ENCODE measurements around the gene ZNF536.

Gene ZNF536

GRCh38 chr19:30366282-30366681, 5.9 kb upstream of the ZNF536 start:
- no peak for DNase-seq

- DNase-seq, result no peak
These were observed 5.2 kb upstream of the ZNF536 start for GRCh38 chr19:30367006-30367405.

GRCh38 chr19:30367421-30367820, 4.8 kb upstream of the ZNF536 start:
- DNase-seq, result no peak

DNA sequence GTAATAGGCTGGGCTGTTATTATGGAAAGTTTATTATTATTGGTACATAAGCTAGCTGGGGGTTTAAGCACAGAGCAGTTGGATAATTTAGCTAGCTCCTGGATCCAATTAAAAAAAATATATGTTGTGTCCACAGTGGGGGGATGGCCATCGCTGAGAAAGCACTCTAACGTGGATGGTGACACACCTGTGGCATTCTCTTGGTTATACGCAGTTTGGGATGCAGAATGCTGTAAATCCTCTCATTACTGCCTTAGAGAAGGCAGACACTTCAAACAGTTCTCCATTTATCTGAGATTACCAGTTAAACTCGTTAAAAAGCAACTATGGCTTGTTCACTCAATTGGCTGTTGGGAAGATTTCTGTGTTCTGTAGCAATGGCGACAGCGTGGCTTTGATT, 2.4 kb upstream of the ZNF536 start:
- DNase-seq, result no peak

GRCh38 chr19:30371161-30371836, 885 bp upstream of the ZNF536 start:
- DNase-seq, result no peak

DNA sequence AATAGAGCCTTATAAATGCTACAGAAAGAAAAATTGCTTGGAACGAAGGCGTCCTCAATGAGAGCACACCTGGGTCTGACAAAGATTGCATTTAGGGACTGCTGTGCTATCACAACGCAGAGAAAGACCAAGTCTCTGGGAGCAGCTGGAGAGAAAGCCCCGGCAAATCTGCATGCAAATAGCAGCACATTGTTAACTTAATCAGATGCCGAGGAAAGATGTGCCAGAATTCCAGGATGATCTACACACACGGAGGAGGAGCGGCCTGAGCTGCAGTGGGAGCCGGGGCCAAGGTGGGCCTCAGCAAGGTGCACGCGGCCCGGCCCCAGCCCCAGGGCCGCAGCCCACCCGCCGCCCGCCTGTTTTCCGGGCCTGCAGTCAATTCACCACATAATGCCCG, 1.4 kb downstream of the ZNF536 start:
- no peak for DNase-seq

GRCh38 chr19:30374539-30374864, 2.3 kb downstream of the ZNF536 start:
- no peak for DNase-seq

DNA sequence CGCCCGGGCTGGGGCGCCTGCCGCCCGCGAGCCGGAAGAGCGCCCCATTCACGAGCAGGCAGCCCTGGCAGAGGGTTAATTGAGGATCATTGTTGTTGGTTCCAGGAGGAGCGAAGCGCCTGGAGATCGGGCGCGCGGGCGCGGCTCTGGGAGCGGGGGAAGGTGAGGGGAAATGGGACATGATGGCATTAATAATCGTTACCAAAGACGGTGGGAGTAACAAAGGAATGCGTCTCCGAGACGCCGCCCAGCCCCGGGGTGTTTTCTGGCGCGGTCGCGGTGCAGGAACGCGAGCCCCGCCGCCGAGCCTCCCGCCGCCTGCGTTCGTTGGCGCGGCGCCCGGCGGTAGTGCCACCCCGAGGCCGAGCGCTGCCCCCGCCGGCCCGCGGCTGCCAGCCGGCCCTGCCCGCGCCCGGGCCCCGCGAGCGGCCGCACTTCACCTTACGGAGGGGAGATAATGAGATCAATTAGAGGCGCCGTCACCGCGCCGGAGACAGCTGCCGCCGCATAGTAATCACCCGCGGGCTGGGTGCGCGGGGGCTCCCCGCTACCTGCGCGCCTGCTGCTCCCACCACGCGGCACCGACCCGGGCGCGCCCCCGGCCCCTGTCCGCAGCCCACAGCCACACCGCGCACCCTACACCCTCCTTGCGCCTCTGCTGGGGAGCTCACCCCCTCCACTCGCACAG, 2.8 kb downstream of the ZNF536 start:
- no peak for DNase-seq

GRCh38 chr19:30375553-30376031, 3.4 kb downstream of the ZNF536 start:
- DNase-seq, result no peak

DNA sequence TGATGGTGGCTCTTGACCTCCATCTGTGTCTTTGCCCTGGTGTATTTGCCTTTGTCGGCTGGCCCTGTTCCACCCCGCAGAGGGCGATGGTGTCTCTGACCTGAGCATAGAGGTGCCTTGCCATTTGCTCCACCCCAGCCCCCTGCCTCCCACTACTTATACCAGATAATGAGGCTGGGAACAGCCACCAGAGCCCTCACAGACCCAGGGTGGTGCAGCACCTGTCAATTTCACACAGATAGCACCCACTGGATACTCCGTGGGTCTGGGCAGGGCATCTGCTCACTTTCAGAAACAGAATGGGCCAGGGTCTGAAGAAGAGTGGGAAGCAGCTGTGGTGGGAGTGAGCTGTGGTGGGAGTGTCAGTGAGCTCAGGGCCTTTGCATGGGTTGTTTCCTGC, 4.1 kb downstream of the ZNF536 start:
- no peak for DNase-seq

GRCh38 chr19:30376826-30377425, 4.7 kb downstream of the ZNF536 start:
- DNase-seq, result no peak

GRCh38 chr19:30378701-30379100, 6.5 kb downstream of the ZNF536 start:
- DNase-seq, result no peak

DNA sequence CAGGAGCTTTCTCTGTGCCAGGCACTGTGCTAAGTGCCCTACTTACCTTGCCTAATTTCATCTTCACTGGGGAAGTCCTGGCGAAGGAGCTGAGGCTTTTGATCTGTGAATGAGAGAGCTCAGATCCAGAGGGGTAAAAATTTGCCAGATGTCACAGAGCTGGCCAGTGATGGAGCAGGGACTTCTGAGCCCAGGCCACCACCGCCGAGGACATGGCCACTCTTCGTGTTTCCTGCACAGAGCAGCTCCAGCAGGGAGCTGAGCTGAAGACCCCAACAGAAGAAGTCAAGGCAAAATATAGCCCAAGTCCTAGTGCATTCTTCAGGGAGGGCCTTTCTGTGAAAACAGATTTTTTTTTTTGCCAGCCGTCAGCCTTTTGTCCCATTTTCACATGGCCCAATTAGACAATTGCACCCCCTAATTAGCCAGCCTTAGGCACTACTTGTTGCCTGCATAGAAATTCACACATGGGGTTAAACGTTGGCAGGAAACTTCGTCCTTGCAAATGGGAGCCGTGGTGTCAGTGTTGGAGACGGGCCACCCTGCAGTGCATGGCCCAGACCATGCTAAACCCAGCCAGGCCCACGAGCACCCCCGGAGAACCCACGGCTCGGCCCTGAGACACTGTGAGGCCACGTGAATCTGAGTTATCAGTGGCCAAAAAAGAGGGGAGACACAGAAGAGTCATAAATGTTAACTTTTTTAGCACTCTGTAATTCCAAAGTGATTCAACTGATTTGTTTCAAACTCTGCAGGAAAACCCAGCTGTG, 7.8 kb downstream of the ZNF536 start:
- DNase-seq, result no peak

DNA sequence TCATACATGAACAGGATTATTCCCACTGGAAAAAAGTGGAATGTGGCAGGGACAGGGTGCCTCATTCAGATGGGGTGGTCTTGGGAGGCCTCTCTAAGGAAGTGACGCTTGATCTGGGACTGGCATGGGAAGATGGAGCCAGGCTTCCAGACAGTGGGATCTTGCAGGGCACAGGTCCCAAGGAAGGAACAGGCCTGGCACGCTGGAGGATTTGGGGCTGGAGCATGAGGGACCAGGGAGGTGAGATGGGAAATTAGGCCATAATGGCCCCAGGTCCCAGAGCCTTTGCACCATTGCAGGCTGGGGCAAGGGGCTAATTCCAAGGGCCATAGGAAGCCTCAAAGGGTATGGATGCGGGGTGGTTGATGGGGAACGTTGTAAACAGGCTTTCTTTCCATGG, 9.2 kb downstream of the ZNF536 start:
- no peak for DNase-seq

DNA sequence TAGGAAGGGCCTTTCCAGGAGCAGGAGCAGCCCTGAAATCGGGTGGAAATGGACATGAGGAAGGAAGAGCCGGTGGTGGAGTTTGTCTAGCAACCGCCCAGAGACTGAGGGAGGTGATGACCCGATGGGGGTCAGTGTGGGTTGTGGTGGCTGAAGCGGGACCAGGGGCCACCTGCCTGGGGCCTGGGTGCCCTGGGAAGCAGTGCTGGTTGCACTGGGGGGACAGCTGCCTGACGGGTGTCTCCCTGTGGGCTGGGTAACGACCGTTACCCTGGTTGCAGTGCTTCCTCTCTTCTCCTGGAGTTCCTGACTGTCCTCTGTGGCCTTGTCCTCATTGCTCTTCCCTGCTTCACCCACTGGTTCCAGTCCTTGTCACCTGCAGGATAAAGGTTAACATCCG, 13.0 kb downstream of the ZNF536 start:
- DNase-seq, result no peak

DNA sequence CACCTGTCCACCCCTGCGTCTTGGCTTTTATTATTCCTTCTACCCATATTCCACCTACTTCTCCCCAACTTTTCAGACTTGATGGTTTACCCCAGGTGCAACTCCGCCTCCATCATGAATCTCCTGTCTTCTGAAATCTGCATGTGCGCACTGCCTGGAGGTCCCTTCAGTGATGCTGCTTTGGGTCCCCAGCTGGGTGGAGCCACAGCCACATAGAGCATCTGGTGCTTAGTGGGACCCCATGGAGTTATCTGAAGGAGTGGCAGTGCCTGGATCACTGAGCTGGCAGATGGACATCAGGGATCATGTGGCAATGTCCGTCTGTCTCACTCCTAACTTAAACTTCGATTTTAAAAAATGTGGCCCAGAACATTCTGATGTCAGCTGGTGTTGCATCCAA, 13.5 kb downstream of the ZNF536 start:
- no peak for DNase-seq

DNA sequence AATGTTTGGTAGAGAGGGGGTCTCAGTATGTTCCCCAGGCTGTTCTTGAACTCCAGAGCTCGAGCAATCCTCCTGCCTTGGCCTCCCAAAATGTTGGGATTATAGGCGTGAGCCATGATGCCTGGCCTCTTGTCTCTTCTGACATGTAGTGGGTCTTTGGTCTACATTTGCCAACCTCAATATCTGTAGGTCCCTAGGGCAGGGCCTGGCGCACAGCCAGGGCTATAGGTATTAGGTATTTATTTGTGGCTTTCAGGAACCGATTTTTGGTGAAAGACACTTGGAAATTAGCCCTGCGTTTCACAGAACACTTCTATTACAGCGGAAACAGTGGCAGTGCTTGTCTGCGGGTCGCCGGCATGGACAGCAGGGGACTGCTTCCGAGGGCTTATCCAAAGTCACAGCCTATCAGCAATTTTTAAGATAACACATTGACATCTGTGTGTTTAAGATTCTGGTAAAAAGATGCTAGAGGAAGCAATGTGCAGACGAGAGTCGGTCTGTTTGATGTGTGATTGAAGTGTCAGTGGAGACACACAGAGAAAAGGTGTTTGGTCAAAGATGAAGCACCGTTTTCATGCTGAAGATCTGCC, 14.5 kb downstream of the ZNF536 start:
- no peak for DNase-seq

DNA sequence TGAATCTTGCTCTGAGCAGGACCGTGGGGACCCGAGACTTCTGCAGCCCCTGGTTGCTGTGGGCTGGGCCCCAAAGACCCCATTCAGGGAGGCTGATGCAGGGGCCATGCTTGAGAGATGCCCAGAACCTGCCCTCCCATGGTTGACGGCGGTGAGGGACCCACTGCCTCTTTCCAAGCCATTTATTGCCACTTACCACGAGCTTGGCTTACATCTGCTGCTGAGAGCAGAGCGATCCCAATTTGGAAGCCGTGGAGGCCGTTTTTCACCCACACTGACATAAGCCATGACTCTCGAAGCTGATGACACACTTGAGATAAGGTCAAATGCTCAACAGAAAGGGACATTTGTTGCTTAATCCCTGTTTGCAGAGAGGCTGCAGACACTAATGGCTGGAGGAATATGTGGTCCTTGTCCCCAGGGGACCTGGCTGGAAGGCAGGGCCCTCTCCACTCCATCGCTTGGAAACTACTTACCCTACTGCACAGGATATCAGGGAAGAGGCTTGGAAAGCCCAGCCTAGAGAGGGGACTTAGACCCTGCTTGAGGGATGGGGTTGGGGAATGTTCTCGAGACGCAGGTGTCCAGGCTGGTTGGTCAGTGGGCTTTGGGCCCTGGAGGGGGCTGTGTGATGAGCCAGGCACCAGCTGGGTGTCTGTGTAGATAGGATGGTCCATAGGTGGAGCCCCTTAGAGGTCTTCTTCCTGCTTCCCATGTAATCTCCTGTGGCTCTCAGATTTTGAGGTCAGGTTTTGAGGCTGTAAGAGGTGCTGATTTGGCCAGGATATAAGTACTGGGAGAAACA, 15.3 kb downstream of the ZNF536 start:
- DNase-seq, result no peak

DNA sequence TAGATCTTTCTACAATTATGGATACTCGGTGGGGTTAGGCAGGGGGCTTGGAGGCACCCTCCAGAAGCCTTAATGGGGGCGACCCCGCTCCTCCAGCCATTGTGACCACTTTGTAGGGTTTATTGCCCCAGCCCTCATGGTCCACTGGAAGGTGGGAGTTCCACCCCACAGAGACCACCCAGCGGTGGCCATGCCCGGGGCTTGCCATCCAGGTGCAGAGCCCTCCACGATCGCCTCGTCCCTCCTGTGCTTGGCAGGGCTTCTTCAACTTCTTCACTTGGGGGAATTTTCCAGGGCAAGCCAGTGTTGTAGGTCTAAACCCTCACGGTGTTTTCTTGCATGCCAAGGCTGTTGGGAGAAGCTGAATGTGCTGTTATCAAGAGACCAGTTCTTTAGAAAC, 16.1 kb downstream of the ZNF536 start:
- DNase-seq, result no peak

DNA sequence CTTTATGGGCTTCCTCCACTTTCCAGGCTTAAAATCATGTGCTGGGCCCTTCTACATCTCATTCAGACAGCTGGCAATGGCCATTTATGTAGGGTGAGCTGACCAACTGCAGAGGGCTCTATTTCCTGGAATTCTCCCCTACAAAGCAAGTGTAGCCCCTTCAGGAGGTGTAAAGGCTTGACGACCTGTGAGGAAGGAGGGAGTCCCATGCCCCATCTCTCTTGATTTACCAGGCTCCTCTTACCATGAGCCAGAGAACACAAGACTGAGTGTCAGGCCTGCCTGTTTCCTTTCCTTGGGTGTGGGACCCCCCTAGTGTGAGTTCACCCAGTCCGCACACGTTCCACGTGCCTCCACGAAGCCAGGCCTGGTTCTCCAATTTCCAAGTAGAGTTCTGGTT, 16.6 kb downstream of the ZNF536 start:
- no peak for DNase-seq

GRCh38 chr19:30390356-30390988, 18.3 kb downstream of the ZNF536 start:
- no peak for DNase-seq

DNA sequence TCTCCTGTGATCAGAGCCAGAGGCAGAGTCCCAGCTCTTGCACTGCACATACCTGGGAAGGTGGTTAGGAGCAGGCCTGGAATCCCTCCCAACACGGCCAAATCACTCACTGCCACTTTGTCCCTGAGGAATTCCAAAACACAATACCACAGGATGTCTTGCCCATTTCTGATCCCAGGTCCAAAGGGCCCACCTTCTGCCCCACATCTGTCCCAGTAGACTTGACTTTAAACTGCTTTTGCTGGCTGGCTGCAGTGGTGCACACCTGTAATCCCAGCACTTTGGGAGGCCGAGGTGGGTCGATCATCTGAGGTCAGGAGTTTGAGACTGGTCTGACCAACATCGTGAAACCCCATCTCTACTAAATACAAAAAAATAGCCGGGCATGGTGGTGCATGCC, 18.9 kb downstream of the ZNF536 start:
- no peak for DNase-seq

Measured in activated CD4-positive, alpha-beta T cell treated with anti-CD3 and anti-CD28 coated beads for 1 hour (primary cell).